ENCODE measurements around the gene TMEM256. TPM values are rescaled to one million over a fixed set of nuclear protein-coding genes. Genes with fewer than 3 reads are reported as not detected.
A peak's percentile ranks its signal among the peaks of the same experiment; 100 is the strongest.
"Not testable (repeated sequence)": the region's sequence is repeated elsewhere in the genome, so short reads cannot be mapped to it uniquely, and the experiment has no call there.

The TMEM256 gene
- total RNA-seq, 1 experiment from 2014 or later = 62.4 TPM

GRCh38 chr17:7365963-7366362, 37.9 kb downstream of the TMEM256 start:
- not testable (repeated sequence) for H3K4me3 ChIP-seq; H3K27ac ChIP-seq; DNase-seq; H3K4me1 ChIP-seq; H3K27me3 ChIP-seq; H3K9me3 ChIP-seq (replicated peaks); H3K36me3 ChIP-seq

- H3K4me3 ChIP-seq = no peak overlapping the region
- no peaks in the 10 kb centered on the region for H3K27me3 ChIP-seq
- no peaks in the 10 kb centered on the region for H3K9me3 ChIP-seq (replicated peaks)
- no peaks in the 10 kb centered on the region for H3K36me3 ChIP-seq
- H3K27ac ChIP-seq = no peak overlapping the region
- H3K4me1 ChIP-seq = no peaks in the 10 kb centered on the region
- no peak for DNase-seq
These were observed 40.6 kb downstream of the TMEM256 start for GRCh38 chr17:7363311-7363710.

- Histone ChIP-seq H3K27me3 (no peaks in the 10 kb centered on the region), H3K9me3 (replicated peaks) (no peaks in the 10 kb centered on the region), H3K4me3 (no peak overlapping the region), H3K4me1 (no peaks in the 10 kb centered on the region), H3K27ac (no peak overlapping the region), H3K36me3 (no peaks in the 10 kb centered on the region)
- no peak for DNase-seq
These were observed 42.0 kb downstream of the TMEM256 start for GRCh38 chr17:7361906-7362305.

- no peak overlapping the region for H3K27ac ChIP-seq
- no peaks in the 10 kb centered on the region for H3K27me3 ChIP-seq
- H3K36me3 ChIP-seq = no peaks in the 10 kb centered on the region
- no peaks in the 10 kb centered on the region for H3K9me3 ChIP-seq (replicated peaks)
- no peak overlapping the region for H3K4me3 ChIP-seq
- DNase-seq = no peak
- H3K4me1 ChIP-seq = peaks cover 6% of the 10 kb centered on the region; the same call in 1 of the 2 replicates
These were observed 46.5 kb downstream of the TMEM256 start for GRCh38 chr17:7357381-7357780.

GRCh38 chr17:7356756-7357155, 47.1 kb downstream of the TMEM256 start:
- H3K36me3 ChIP-seq = no peaks in the 10 kb centered on the region
- H3K27ac ChIP-seq = no peak overlapping the region
- H3K9me3 ChIP-seq (replicated peaks) = no peaks in the 10 kb centered on the region
- H3K4me1 ChIP-seq = peaks cover 6% of the 10 kb centered on the region; the same call in 1 of the 2 replicates
- DNase-seq = no peak
- H3K4me3 ChIP-seq = no peak overlapping the region
- no peaks in the 10 kb centered on the region for H3K27me3 ChIP-seq

GRCh38 chr17:7356072-7356549, 47.8 kb downstream of the TMEM256 start:
- DNase-seq = peak; percentile 73 to 79

GRCh38 chr17:7355573-7355972, 48.3 kb downstream of the TMEM256 start:
- Histone ChIP-seq H3K4me3 (no peak overlapping the region), H3K9me3 (replicated peaks) (no peaks in the 10 kb centered on the region), H3K4me1 (peaks cover 6% of the 10 kb centered on the region; the same call in 1 of the 2 replicates), H3K27ac (no peak overlapping the region), H3K36me3 (no peaks in the 10 kb centered on the region), H3K27me3 (no peaks in the 10 kb centered on the region)
- no peak for DNase-seq

More at GRCh38 chr17:7356072-7356549, 47.8 kb downstream of the TMEM256 start:
- H3K27me3 ChIP-seq = no peaks in the 10 kb centered on the region
- H3K9me3 ChIP-seq (replicated peaks) = no peaks in the 10 kb centered on the region
- no peak overlapping the region for H3K27ac ChIP-seq
- H3K4me1 ChIP-seq = peaks cover 6% of the 10 kb centered on the region; the same call in 1 of the 2 replicates
- H3K36me3 ChIP-seq = no peaks in the 10 kb centered on the region
- no peak overlapping the region for H3K4me3 ChIP-seq

GRCh38 chr17:7355053-7355452, 48.8 kb downstream of the TMEM256 start, which contains the start of gene TMEM95:
Gene TMEM95, plus strand, starts transcription at chr17:7355156. Its CDS starts 49 bp downstream, at chr17:7355205.
- H3K9me3 ChIP-seq (replicated peaks) = no peaks in the 10 kb centered on the region
- DNase-seq = no peak
- H3K27me3 ChIP-seq = no peaks in the 10 kb centered on the region
- H3K36me3 ChIP-seq = no peaks in the 10 kb centered on the region
- no peak within 1 kb of the TSS for H3K4me3 ChIP-seq
- peaks cover 6% of the 10 kb centered on the region; the same call in 1 of the 2 replicates for H3K4me1 ChIP-seq
- H3K27ac ChIP-seq = no peak within 1 kb of the TSS

- H3K4me3 ChIP-seq = no peak overlapping the region
- no peak for DNase-seq
These were observed 49.5 kb downstream of the TMEM256 start for GRCh38 chr17:7354262-7354843.

More at GRCh38 chr17:7354262-7354843, 49.5 kb downstream of the TMEM256 start:
- no peaks in the 10 kb centered on the region for H3K36me3 ChIP-seq
- no peaks in the 10 kb centered on the region for H3K27me3 ChIP-seq
- peaks cover 12% of the 10 kb centered on the region; the same call in 1 of the 2 replicates for H3K4me1 ChIP-seq
- H3K9me3 ChIP-seq (replicated peaks) = no peaks in the 10 kb centered on the region
- no peak overlapping the region for H3K27ac ChIP-seq

Other genes with a start within 250 kb of the TMEM256 start
- gene ASGR1, start 224.7 kb downstream of the TMEM256 start, total RNA-seq (2014; rRNA removed; shearing (Covaris generic)) = 0.79 and 0.84 TPM in 2 replicates
- gene DLG4, start 184.3 kb downstream of the TMEM256 start, total RNA-seq (2014; rRNA removed; shearing (Covaris generic)) = 1.9 and 3.9 TPM in 2 replicates
- 44.6 and 64.2 TPM in 2 replicates for gene ACADVL, start 184.2 kb downstream of the TMEM256 start, total RNA-seq (2014; rRNA removed; shearing (Covaris generic))
- 33.4 and 39.0 TPM in 2 replicates for gene DVL2, start 169.6 kb downstream of the TMEM256 start, total RNA-seq (2014; rRNA removed; shearing (Covaris generic))
- gene PHF23, start 164.6 kb downstream of the TMEM256 start, total RNA-seq (2014; rRNA removed; shearing (Covaris generic)) = 28.7 and 30.9 TPM in 2 replicates
- 139 and 141 TPM in 2 replicates for gene GABARAP, start 161.6 kb downstream of the TMEM256 start, total RNA-seq (2014; rRNA removed; shearing (Covaris generic))
- gene CTDNEP1, start 152.4 kb downstream of the TMEM256 start, total RNA-seq (2014; rRNA removed; shearing (Covaris generic)) = 36.1 and 36.9 TPM in 2 replicates
- 39.6 and 43.8 TPM in 2 replicates for gene ELP5, start 151.9 kb downstream of the TMEM256 start, total RNA-seq (2014; rRNA removed; shearing (Covaris generic))
- gene CLDN7, start 141.6 kb downstream of the TMEM256 start, total RNA-seq (2014; rRNA removed; shearing (Covaris generic)) = 0.25 and 0.34 TPM in 2 replicates
- gene SLC2A4, start 122.4 kb downstream of the TMEM256 start, total RNA-seq (2014; rRNA removed; shearing (Covaris generic)) = 1.3 and 1.5 TPM in 2 replicates
- gene YBX2, start 109.5 kb downstream of the TMEM256 start, total RNA-seq (2014; rRNA removed; shearing (Covaris generic)) = not detected in 2 replicates
- gene EIF5A, start 96.5 kb downstream of the TMEM256 start, total RNA-seq (2014; rRNA removed; shearing (Covaris generic)) = 339 and 372 TPM in 2 replicates
- gene GPS2, start 88.7 kb downstream of the TMEM256 start, total RNA-seq (2014; rRNA removed; shearing (Covaris generic)) = 32.2 and 39.7 TPM in 2 replicates
- 18.7 and 19.7 TPM in 2 replicates for gene NEURL4, start 74.8 kb downstream of the TMEM256 start, total RNA-seq (2014; rRNA removed; shearing (Covaris generic))
- gene ACAP1, start 67.6 kb downstream of the TMEM256 start, total RNA-seq (2014; rRNA removed; shearing (Covaris generic)) = 0.20 and 0.67 TPM in 2 replicates
- 1.7 and 2.6 TPM in 2 replicates for gene KCTD11, start 51.9 kb downstream of the TMEM256 start, total RNA-seq (2014; rRNA removed; shearing (Covaris generic))
- gene TMEM95, start 48.9 kb downstream of the TMEM256 start, total RNA-seq (2014; rRNA removed; shearing (Covaris generic)) = not detected in 2 replicates
- not detected in 2 replicates for gene TNK1, start 23.0 kb downstream of the TMEM256 start, total RNA-seq (2014; rRNA removed; shearing (Covaris generic))
- gene PLSCR3, start 9.6 kb downstream of the TMEM256 start, total RNA-seq (2014; rRNA removed; shearing (Covaris generic)) = 5.9 and 6.7 TPM in 2 replicates
- gene NLGN2, start 3.7 kb upstream of the TMEM256 start, total RNA-seq (2014; rRNA removed; shearing (Covaris generic)) = 5.0 and 6.8 TPM in 2 replicates
- not detected in 2 replicates for gene SPEM1, start 16.2 kb upstream of the TMEM256 start, total RNA-seq (2014; rRNA removed; shearing (Covaris generic))
- gene SPEM2, start 21.5 kb upstream of the TMEM256 start, total RNA-seq (2014; rRNA removed; shearing (Covaris generic)) = not detected in 2 replicates
- not detected in 2 replicates for gene SPEM3, start 24.8 kb upstream of the TMEM256 start, total RNA-seq (2014; rRNA removed; shearing (Covaris generic))
- gene TMEM102, start 31.3 kb upstream of the TMEM256 start, total RNA-seq (2014; rRNA removed; shearing (Covaris generic)) = 0.10 and 0.53 TPM in 2 replicates
- 4.0 and 5.0 TPM in 2 replicates for gene FGF11, start 35.4 kb upstream of the TMEM256 start, total RNA-seq (2014; rRNA removed; shearing (Covaris generic))
- 33.3 and 36.9 TPM in 2 replicates for gene CHRNB1, start 41.0 kb upstream of the TMEM256 start, total RNA-seq (2014; rRNA removed; shearing (Covaris generic))
- gene ZBTB4, start 75.5 kb upstream of the TMEM256 start, total RNA-seq (2014; rRNA removed; shearing (Covaris generic)) = 4.7 and 5.3 TPM in 2 replicates
- gene SLC35G6, start 77.3 kb upstream of the TMEM256 start, total RNA-seq (2014; rRNA removed; shearing (Covaris generic)) = not detected in 2 replicates
- 27.7 and 32.0 TPM in 2 replicates for gene POLR2A, start 80.3 kb upstream of the TMEM256 start, total RNA-seq (2014; rRNA removed; shearing (Covaris generic))
- not detected in 2 replicates for gene TNFSF12, start 145.0 kb upstream of the TMEM256 start, total RNA-seq (2014; rRNA removed; shearing (Covaris generic))
- gene TNFSF13, start 154.7 kb upstream of the TMEM256 start, total RNA-seq (2014; rRNA removed; shearing (Covaris generic)) = 0.40 and 0.41 TPM in 2 replicates
- 63.8 and 73.6 TPM in 2 replicates for gene SENP3, start 157.8 kb upstream of the TMEM256 start, total RNA-seq (2014; rRNA removed; shearing (Covaris generic))
- gene CD68, start 175.5 kb upstream of the TMEM256 start, total RNA-seq (2014; rRNA removed; shearing (Covaris generic)) = 0.18 TPM in 1 of 2 replicates, not detected in the other
- 44.1 and 49.9 TPM in 2 replicates for gene MPDU1, start 179.8 kb upstream of the TMEM256 start, total RNA-seq (2014; rRNA removed; shearing (Covaris generic))
- 0.10 and 0.30 TPM in 2 replicates for gene SOX15, start 186.0 kb upstream of the TMEM256 start, total RNA-seq (2014; rRNA removed; shearing (Covaris generic))
- gene FXR2, start 210.8 kb upstream of the TMEM256 start, total RNA-seq (2014; rRNA removed; shearing (Covaris generic)) = 30.2 and 30.6 TPM in 2 replicates
- 17.3 and 17.6 TPM in 2 replicates for gene SAT2, start 223.7 kb upstream of the TMEM256 start, total RNA-seq (2014; rRNA removed; shearing (Covaris generic))
- gene SHBG, start 226.0 kb upstream of the TMEM256 start, total RNA-seq (2014; rRNA removed; shearing (Covaris generic)) = 0.14 and 0.38 TPM in 2 replicates
- 0.04 and 0.10 TPM in 2 replicates for gene ATP1B2, start 246.8 kb upstream of the TMEM256 start, total RNA-seq (2014; rRNA removed; shearing (Covaris generic))

All from SJCRH30 (cell line).